Endothelial cell (in vitro differentiated cells): ENCODE measurements around the gene MUL1. TPM values are rescaled to one million over a fixed set of nuclear protein-coding genes. Genes with fewer than 3 reads are reported as not detected.

Experiments used
- DNase-seq: peaks from one replicate; pipeline ENCODE4 v3.0.0; 2021; ENCODE audit warnings: low spot score
- H3K27ac Mint-ChIP-seq: one replicate; pipeline ENCODE4 v1.8.0; 2021; ENCODE audit warnings: mixed read lengths, inconsistent platforms; ENCODE audit not compliant: unreplicated experiment
- H3K27me3 Mint-ChIP-seq: one replicate; pipeline ENCODE4 v1.8.0; 2021; ENCODE audit warnings: mild to moderate bottlenecking, moderate library complexity, mixed read lengths, inconsistent platforms; ENCODE audit not compliant: unreplicated experiment
- H3K36me3 Mint-ChIP-seq: one replicate; pipeline ENCODE4 v1.8.0; 2021; ENCODE audit warnings: mild to moderate bottlenecking, low read depth, mixed read lengths, inconsistent platforms; ENCODE audit not compliant: unreplicated experiment
- H3K4me1 Mint-ChIP-seq: one replicate; pipeline ENCODE4 v1.8.0; 2021; ENCODE audit warnings: mild to moderate bottlenecking, mixed read lengths, inconsistent platforms; ENCODE audit not compliant: unreplicated experiment
- H3K4me3 Mint-ChIP-seq: one replicate; pipeline ENCODE4 v1.8.0; 2021; ENCODE audit warnings: mild to moderate bottlenecking, mixed read lengths, inconsistent platforms; ENCODE audit not compliant: unreplicated experiment
- H3K9me3 Mint-ChIP-seq: one replicate; pipeline ENCODE4 v1.8.0; 2021; ENCODE audit warnings: mixed read lengths, inconsistent platforms; ENCODE audit not compliant: unreplicated experiment
- total RNA-seq: library from RNA; stranded (reverse); fragmentation: NEBNext Ultra II Directional; extraction: Animal tissue kit (Norgen Biotek cat#: 25700); gene quantifications from one replicate; pipeline ENCODE4 v1.2.1, GENCODE V29; 2021; ENCODE audit not compliant: unreplicated experiment
- TF ChIP-seq, protein P1 (sequence below): fragments of 200-600 bp; sonication (generic); IDR thresholded peaks from one replicate; pipeline ENCODE4 v1.5.0; 2021; ENCODE audit warnings: antibody characterized with exemption; ENCODE audit not compliant: unreplicated experiment

Gene MUL1
- total RNA-seq, 1 donor from 2014 or later, result 31.5 TPM

DNA sequence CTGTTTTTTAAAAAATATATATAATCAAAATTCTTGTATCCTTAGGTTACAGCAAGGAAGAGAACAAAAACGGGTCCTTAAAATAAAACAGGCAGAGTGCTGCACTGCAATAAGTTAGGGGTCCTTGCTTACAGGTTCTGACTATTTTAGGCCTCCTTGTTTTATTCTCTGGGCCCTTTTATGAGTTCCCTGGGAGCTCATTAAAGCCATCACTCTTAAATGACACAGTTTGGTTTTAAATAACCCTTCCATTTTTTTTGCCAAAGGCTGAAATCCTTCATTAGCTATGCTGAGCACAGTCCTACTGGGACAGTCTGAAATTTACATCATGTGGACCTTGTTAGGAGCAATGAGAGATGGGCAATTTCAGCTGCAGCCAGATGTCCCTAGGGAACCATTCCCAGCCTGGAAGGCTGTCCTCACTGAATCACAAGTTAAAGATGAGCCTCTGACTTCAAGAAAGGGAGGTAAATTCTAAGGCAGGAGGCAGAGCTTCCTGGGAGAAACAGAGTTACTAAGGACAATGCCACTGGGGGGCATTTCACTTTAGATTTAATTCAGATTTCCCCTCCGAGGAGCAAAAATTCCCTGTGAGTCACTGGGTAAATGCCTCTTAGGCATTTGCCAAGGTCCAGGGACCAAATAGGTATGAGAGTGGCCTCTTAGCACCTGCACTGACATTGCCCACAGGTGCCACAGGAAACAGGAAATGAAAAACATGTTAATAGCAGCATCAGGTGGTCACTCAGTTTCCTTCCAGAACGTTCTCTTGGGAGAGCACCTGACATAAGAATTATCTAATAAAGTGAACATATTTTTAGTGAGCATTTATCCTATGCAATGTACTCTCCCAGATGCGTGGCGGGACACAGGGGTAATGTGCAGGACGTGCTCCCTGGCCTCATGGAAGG lies 3.8 kb upstream of the MUL1 start:
- H3K9me3 Mint-ChIP-seq, result no peaks in the 10 kb centered on the region
- peaks cover 17% of the 10 kb centered on the region for H3K4me1 Mint-ChIP-seq
- peaks cover 2% of the 10 kb centered on the region for H3K27me3 Mint-ChIP-seq
- H3K4me3 Mint-ChIP-seq, result no peak overlapping the region
- TF ChIP-seq, protein P1, sequence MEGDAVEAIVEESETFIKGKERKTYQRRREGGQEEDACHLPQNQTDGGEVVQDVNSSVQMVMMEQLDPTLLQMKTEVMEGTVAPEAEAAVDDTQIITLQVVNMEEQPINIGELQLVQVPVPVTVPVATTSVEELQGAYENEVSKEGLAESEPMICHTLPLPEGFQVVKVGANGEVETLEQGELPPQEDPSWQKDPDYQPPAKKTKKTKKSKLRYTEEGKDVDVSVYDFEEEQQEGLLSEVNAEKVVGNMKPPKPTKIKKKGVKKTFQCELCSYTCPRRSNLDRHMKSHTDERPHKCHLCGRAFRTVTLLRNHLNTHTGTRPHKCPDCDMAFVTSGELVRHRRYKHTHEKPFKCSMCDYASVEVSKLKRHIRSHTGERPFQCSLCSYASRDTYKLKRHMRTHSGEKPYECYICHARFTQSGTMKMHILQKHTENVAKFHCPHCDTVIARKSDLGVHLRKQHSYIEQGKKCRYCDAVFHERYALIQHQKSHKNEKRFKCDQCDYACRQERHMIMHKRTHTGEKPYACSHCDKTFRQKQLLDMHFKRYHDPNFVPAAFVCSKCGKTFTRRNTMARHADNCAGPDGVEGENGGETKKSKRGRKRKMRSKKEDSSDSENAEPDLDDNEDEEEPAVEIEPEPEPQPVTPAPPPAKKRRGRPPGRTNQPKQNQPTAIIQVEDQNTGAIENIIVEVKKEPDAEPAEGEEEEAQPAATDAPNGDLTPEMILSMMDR, result no peak
- no peak overlapping the region for H3K27ac Mint-ChIP-seq
- no peak for DNase-seq
- H3K36me3 Mint-ChIP-seq, result no peaks in the 10 kb centered on the region

DNA sequence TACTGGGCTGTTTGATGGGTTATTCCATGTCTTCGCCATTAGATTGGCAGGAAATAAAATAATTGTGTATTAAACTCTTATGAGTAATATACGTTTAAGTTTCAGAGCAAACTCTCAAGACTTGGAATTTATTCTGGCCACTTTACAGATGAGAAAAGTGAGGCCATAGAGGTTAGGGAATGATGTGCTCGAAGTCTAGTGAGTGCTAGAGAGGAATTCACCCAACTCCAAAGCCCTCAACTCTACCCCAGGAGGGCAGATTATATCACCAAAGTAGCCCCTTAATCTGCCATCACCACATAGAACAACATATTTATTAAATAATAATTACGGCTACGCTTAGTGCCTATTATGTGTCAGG lies 440 bp upstream of the MUL1 start:
- Mint-ChIP-seq H3K4me3 (peak overlapping the region; percentile 92), H3K36me3 (peaks cover 5% of the 10 kb centered on the region), H3K27ac (peak overlapping the region; percentile 67), H3K27me3 (no peaks in the 10 kb centered on the region), H3K4me1 (peaks cover 16% of the 10 kb centered on the region), H3K9me3 (no peaks in the 10 kb centered on the region)
- DNase-seq, result no peak
- TF ChIP-seq, protein P1, result no peak

DNA sequence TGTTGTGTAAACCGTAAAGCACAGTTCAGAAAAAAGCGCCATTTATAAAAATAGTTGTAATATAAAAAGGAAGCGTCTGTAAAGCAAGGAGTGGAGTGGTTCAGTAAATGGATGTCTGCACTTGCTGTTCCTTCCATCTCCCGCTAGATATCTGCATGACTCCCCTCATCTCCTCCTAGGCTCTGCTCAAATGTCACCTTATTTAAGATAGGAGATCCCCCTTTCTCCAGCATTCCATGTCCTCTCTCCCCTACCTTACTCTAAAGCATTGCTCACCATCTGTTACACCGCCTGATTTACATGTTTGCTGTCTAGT lies 745 bp downstream of the MUL1 start:
- Mint-ChIP-seq H3K4me3 (peak overlapping the region; percentile 92), H3K27me3 (no peaks in the 10 kb centered on the region), H3K9me3 (no peaks in the 10 kb centered on the region), H3K4me1 (peaks cover 10% of the 10 kb centered on the region), H3K36me3 (peaks cover 5% of the 10 kb centered on the region), H3K27ac (peak overlapping the region; percentile 67)
- TF ChIP-seq, protein P1, result no peak
- DNase-seq, result no peak

DNA sequence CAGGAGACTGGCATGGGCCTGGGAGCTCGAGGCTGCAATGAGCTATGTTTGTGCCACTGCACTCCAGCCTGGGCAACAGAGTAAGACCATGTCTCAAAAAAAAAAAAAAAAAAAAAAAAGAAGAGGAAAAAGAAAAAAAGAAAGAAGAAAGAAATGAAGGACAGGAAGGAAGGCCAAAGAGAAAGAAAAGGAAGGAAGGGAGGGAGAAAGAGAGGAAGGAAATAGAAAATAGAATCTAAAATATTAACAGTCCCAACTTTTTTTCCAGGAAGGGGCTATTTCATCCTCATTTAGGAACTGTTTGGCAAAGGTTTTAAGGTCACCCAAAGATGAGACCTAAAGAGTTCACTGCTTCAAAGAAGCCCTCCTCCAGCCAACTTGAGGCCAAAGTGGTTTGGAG lies 2.5 kb downstream of the MUL1 start:
- H3K4me3 Mint-ChIP-seq, result no peak overlapping the region
- DNase-seq, result no peak
- no peaks in the 10 kb centered on the region for H3K9me3 Mint-ChIP-seq
- H3K36me3 Mint-ChIP-seq, result peaks cover 10% of the 10 kb centered on the region
- no peaks in the 10 kb centered on the region for H3K27me3 Mint-ChIP-seq
- TF ChIP-seq, protein P1, result no peak
- H3K4me1 Mint-ChIP-seq, result peaks cover 5% of the 10 kb centered on the region
- H3K27ac Mint-ChIP-seq, result no peak overlapping the region

DNA sequence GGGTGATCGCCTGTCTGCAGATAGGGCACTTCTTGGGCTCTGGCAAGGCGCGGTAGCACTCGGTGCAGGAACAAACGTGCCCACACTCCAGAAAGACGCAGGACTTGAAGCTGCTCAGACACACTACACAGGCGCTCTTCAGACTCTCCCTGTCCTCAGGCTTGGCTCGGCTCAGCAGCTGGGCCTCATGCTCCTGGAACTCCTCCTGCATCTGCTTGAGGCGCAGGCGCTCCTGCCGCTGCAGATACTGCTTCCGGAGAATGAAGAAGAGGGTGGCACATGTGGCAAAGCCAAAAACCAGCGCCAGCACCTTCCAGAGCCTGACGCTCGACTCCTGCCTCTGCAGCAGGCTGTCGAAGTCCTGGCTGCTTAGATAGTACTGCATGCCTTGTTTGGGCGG lies 7.2 kb downstream of the MUL1 start:
- Mint-ChIP-seq H3K27ac (no peak overlapping the region), H3K4me3 (no peak overlapping the region), H3K36me3 (peaks cover 15% of the 10 kb centered on the region), H3K9me3 (no peaks in the 10 kb centered on the region), H3K4me1 (no peaks in the 10 kb centered on the region), H3K27me3 (peaks cover 2% of the 10 kb centered on the region)
- TF ChIP-seq, protein P1, result no peak
- no peak for DNase-seq
